Activated effector memory CD4-positive, alpha-beta T cell treated with Interleukin-2 at 50 U/mL for 16 hours (primary cell): ENCODE measurements around the gene UBB.
A peak's percentile ranks its signal among the peaks of the same experiment; 100 is the strongest.

Source experiments
- DNase-seq: peaks from one replicate; pipeline ENCODE4 v3.0.0-alpha.2; 2020

The UBB gene

GRCh38 chr17:16419074-16419928, 38.4 kb downstream of the UBB start:
- peak; percentile 21 for DNase-seq

- DNase-seq: peak; percentile 39
Measured at GRCh38 chr17:16419929-16420271, 39.0 kb downstream of the UBB start.

GRCh38 chr17:16422416-16422815, 41.5 kb downstream of the UBB start:
- no peak for DNase-seq

- DNase-seq: no peak
Measured at GRCh38 chr17:16423226-16423872, 42.5 kb downstream of the UBB start.

- no peak for DNase-seq
Measured at GRCh38 chr17:16425202-16425601, 44.3 kb downstream of the UBB start.

GRCh38 chr17:16425698-16426659, 45.1 kb downstream of the UBB start:
- no peak for DNase-seq

GRCh38 chr17:16427020-16427419, 46.1 kb downstream of the UBB start:
- no peak for DNase-seq

GRCh38 chr17:16428098-16428882, 47.4 kb downstream of the UBB start:
- DNase-seq: no peak

- DNase-seq: no peak
Measured at GRCh38 chr17:16429083-16429482, 48.2 kb downstream of the UBB start.

GRCh38 chr17:16430650-16431049, 49.8 kb downstream of the UBB start:
- no peak for DNase-seq

- DNase-seq: no peak
Measured at GRCh38 chr17:16432017-16432416, 51.1 kb downstream of the UBB start.
